H1 (cell line): Measurements from ENCODE around the gene SYN1. TPM values are rescaled to one million over a fixed set of nuclear protein-coding genes. Genes with fewer than 3 reads are reported as not detected.

Experiments used
- CTCF ChIA-PET: fragments of 300-600 bp; sonication (Branson Sonifier 250); formaldehyde crosslinking; loops from one replicate; lab custom pipeline; 2021; ENCODE audit not compliant: partially characterized antibody; lab: Charles Lee
- POLR2A ChIA-PET: fragments of 300-600 bp; sonication (Branson Sonifier 250); formaldehyde crosslinking; loops from one replicate; lab custom pipeline; 2021; ENCODE audit warnings: inconsistent platforms; ENCODE audit not compliant: partially characterized antibody; lab: Charles Lee
- DNase-seq, 2 experiments: peaks; one replicate each; pipeline versions ENCODE4 v3.0.0 to v3.0.0-alpha.2; 2010 to 2022; ENCODE audit warnings: low spot score in 2 of 2, low read depth in 1 of 2, mixed read lengths in 1 of 2
- FAIRE-seq: peaks from 2 replicates; lab custom pipeline; 2011; peaks lifted over from hg19 to GRCh38; lab: Jason Lieb, UNC
- H2AFZ ChIP-seq: 2 replicates; pipeline ENCODE4 v1.8.1; 2012; ENCODE audit warnings: low read length, inconsistent platforms
- H2AK5ac ChIP-seq: 2 replicates; pipeline ENCODE4 v1.6.1; 2013; ENCODE audit warnings: low read depth, low read length
- H2BK120ac ChIP-seq: replicated peaks from 2 replicates; pipeline ENCODE3; 2013; ENCODE audit warnings: low read depth, low read length, inconsistent platforms
- H2BK12ac ChIP-seq: 2 replicates; pipeline ENCODE4 v1.6.1; 2013; ENCODE audit warnings: low read depth, low read length
- H2BK15ac ChIP-seq: 2 replicates; pipeline ENCODE4 v1.6.1; 2013; ENCODE audit warnings: low read length
- H2BK20ac ChIP-seq: 2 replicates; pipeline ENCODE4 v1.6.1; 2013; ENCODE audit warnings: low read length
- H2BK5ac ChIP-seq: 2 replicates; pipeline ENCODE4 v1.6.1; 2013; ENCODE audit warnings: low read depth, low read length
- H3K14ac ChIP-seq: 2 replicates; pipeline ENCODE4 v1.6.1; 2013; ENCODE audit warnings: inconsistent platforms; ENCODE audit not compliant: insufficient read length
- H3K18ac ChIP-seq: 2 replicates; pipeline ENCODE4 v1.6.1; 2013; ENCODE audit warnings: low read length; ENCODE audit errors: extremely low read depth
- H3K23ac ChIP-seq: 2 replicates; pipeline ENCODE4 v1.6.1; 2013; ENCODE audit warnings: inconsistent platforms; ENCODE audit not compliant: insufficient read length
- H3K23me2 ChIP-seq: 2 replicates; pipeline ENCODE4 v1.6.1; 2013; ENCODE audit warnings: low read depth, low read length
- H3K27ac ChIP-seq: 2 replicates; pipeline ENCODE4 v1.6.1; 2011; ENCODE audit warnings: low read depth, low read length, inconsistent platforms
- H3K27me3 ChIP-seq, 4 experiments: replicated peaks in 1 of 4; 1 replicate in 1 of 4; 2 replicates in 3 of 4; pipeline versions ENCODE4 v1.6.1 to v1.8.1; 2011 to 2013; ENCODE audit warnings: low read length in 3 of 4, mild to moderate bottlenecking in 3 of 4, inconsistent platforms in 2 of 4, mixed read lengths in 2 of 4, moderate library complexity in 1 of 4; ENCODE audit not compliant: control insufficient read depth in 3 of 4, insufficient read depth in 3 of 4; ENCODE audit errors: extremely low read depth in 1 of 4
- H3K36me3 ChIP-seq, 4 experiments: 2 replicates each; pipeline versions ENCODE4 v1.6.1 to v1.8.1; 2011 to 2013; ENCODE audit warnings: mild to moderate bottlenecking in 4 of 4, low read length in 3 of 4, moderate library complexity in 2 of 4, control low read depth in 1 of 4, inconsistent platforms in 1 of 4; ENCODE audit not compliant: insufficient read depth in 4 of 4, control insufficient read depth in 2 of 4
- H3K4ac ChIP-seq: replicated peaks from 2 replicates; pipeline ENCODE3; 2013; ENCODE audit warnings: low read length, low read depth, mixed read lengths, inconsistent platforms; ENCODE audit not compliant: insufficient read length
- H3K4me1 ChIP-seq, 4 experiments: replicated peaks in 1 of 4; 1 replicate in 1 of 4; 2 replicates in 3 of 4; pipeline versions ENCODE4 v1.6.1 to v1.8.1; 2011 to 2013; ENCODE audit warnings: low read length in 3 of 4, inconsistent platforms in 2 of 4, mixed read lengths in 1 of 4; ENCODE audit not compliant: insufficient read depth in 4 of 4, control insufficient read depth in 3 of 4
- H3K4me2 ChIP-seq, 2 experiments: 2 replicates each; pipeline versions ENCODE4 v1.6.1 to v1.8.1; 2011 to 2013; ENCODE audit warnings: low read depth in 2 of 2, low read length in 2 of 2, control low read depth in 1 of 2, inconsistent platforms in 1 of 2, mild to moderate bottlenecking in 1 of 2; ENCODE audit not compliant: insufficient read depth in 1 of 2
- H3K4me3 ChIP-seq, 4 experiments: fragments of 200-600, 300-600 bp in 1 of 4; sonication (generic), shearing (Covaris generic), sonication (Bioruptor Twin) in 1 of 4; 2 replicates each; pipeline versions ENCODE4 v1.5.1 to v1.8.1; 2011 to 2016; ENCODE audit warnings: low read length in 4 of 4, low read depth in 3 of 4, control low read depth in 2 of 4, inconsistent platforms in 2 of 4, mild to moderate bottlenecking in 2 of 4, mixed read lengths in 1 of 4, moderate library complexity in 1 of 4; ENCODE audit not compliant: insufficient read depth in 2 of 4; ENCODE audit errors: extremely low read depth in 1 of 4
- H3K56ac ChIP-seq: replicated peaks from 2 replicates; pipeline ENCODE3; 2013; ENCODE audit warnings: low read depth, mild to moderate bottlenecking, mixed read lengths, low read length, inconsistent platforms; ENCODE audit not compliant: insufficient read length
- H3K79me1 ChIP-seq: 2 replicates; pipeline ENCODE4 v1.6.1; 2013; ENCODE audit warnings: low read depth, low read length, control low read depth
- H3K79me2 ChIP-seq, 2 experiments: 2 replicates each; pipeline versions ENCODE4 v1.6.1 to v1.8.1; 2012 to 2013; ENCODE audit warnings: low read length in 2 of 2, mild to moderate bottlenecking in 2 of 2, inconsistent platforms in 1 of 2; ENCODE audit not compliant: insufficient read depth in 2 of 2, control insufficient read depth in 1 of 2
- H3K9ac ChIP-seq, 4 experiments: replicated peaks in 1 of 4; 1 replicate in 1 of 4; 2 replicates in 3 of 4; pipeline versions ENCODE4 v1.6.1 to v1.8.1; 2011 to 2013; ENCODE audit warnings: low read depth in 3 of 4, low read length in 3 of 4, control low read depth in 2 of 4, mild to moderate bottlenecking in 2 of 4, moderate library complexity in 2 of 4, inconsistent platforms in 1 of 4; ENCODE audit errors: extremely low read depth in 1 of 4
- H3K9me3 ChIP-seq, 2 experiments: 2 replicates each; pipeline versions ENCODE4 v1.6.1 to v1.8.1; 2012 to 2013; ENCODE audit warnings: mild to moderate bottlenecking in 2 of 2, moderate library complexity in 2 of 2, control low read depth in 1 of 2, inconsistent platforms in 1 of 2, low read depth in 1 of 2, low read length in 1 of 2, mixed read lengths in 1 of 2; ENCODE audit not compliant: insufficient read depth in 2 of 2
- H4K20me1 ChIP-seq, 2 experiments: replicated peaks in 1 of 2; 2 replicates each; pipeline versions ENCODE3 to v1.8.1; 2011 to 2013; ENCODE audit warnings: inconsistent platforms in 2 of 2, low read length in 2 of 2, mild to moderate bottlenecking in 1 of 2; ENCODE audit not compliant: insufficient read depth in 2 of 2, control insufficient read depth in 1 of 2
- H4K5ac ChIP-seq: 2 replicates; pipeline ENCODE4 v1.6.1; 2013; ENCODE audit warnings: low read length, low read depth, mixed read lengths, inconsistent platforms; ENCODE audit not compliant: insufficient read length
- H4K8ac ChIP-seq: 2 replicates; pipeline ENCODE4 v1.8.0; 2013; ENCODE audit warnings: mild to moderate bottlenecking, moderate library complexity, low read length, inconsistent platforms; ENCODE audit not compliant: insufficient read depth; ENCODE audit errors: extremely low read depth
- H4K91ac ChIP-seq: replicated peaks from 2 replicates; pipeline ENCODE3; 2013; ENCODE audit warnings: low read length, mixed read lengths, inconsistent platforms; ENCODE audit not compliant: insufficient read length
- EP300 ChIP-seq, 2 experiments: IDR thresholded peaks; 1 replicate in 1 of 2; 2 replicates in 1 of 2; pipeline ENCODE4 v1.6.1; 2011 to 2012; ENCODE audit warnings: low read depth in 2 of 2, low read length in 2 of 2, mild to moderate bottlenecking in 2 of 2, borderline replicate concordance in 1 of 2, inconsistent platforms in 1 of 2, moderate library complexity in 1 of 2
- HDAC2 ChIP-seq, 2 experiments: fragments of 300-600 bp in 1 of 2; sonication (generic) in 1 of 2; IDR thresholded peaks; 2 replicates each; pipeline ENCODE4 v1.6.1; 2011 to 2012; ENCODE audit warnings: low read depth in 2 of 2, low read length in 2 of 2, mild to moderate bottlenecking in 2 of 2, moderate library complexity in 2 of 2, borderline replicate concordance in 1 of 2, inconsistent platforms in 1 of 2
- MAFK ChIP-seq: IDR thresholded peaks from 2 replicates; pipeline ENCODE4 v1.6.1; 2012; ENCODE audit warnings: low read depth, mild to moderate bottlenecking, improper control_type of control experiment, low read length
- RXRA ChIP-seq: IDR thresholded peaks from 2 replicates; pipeline ENCODE4 v1.6.1; 2011; ENCODE audit warnings: low read depth, mild to moderate bottlenecking, low read length, moderate library complexity; ENCODE audit not compliant: insufficient read depth
- WGBS, 2 experiments: shearing (Covaris generic) in 1 of 2; methylation state at CpG; one replicate each; pipeline versions ENCODE4 v1.1.6 to v1.1.7; 2013 to 2015; ENCODE audit warnings: low lambda C conversion rate in 2 of 2, mixed read lengths in 2 of 2, inconsistent platforms in 1 of 2, low coverage in 1 of 2, missing lambda C conversion rate in 1 of 2; ENCODE audit not compliant: insufficient replicate concordance in 2 of 2, insufficient coverage in 1 of 2, insufficient read length in 1 of 2; ENCODE audit errors: extremely low coverage in 1 of 2, missing lambda C conversion rate in 1 of 2; 5-methylcytosine and 5-hydroxymethylcytosine counted together
- polyA plus RNA-seq, 7 experiments: library from polyadenylated mRNA; depleted of rRNA in 3 of 7; stranded (reverse) in 5 of 7; unstranded in 2 of 7; fragments of >200 nt in 5 of 7; fragments of 200-250 nt in 2 of 7; gene quantifications; 1 replicate in 5 of 7; 2 replicates in 1 of 7; 4 replicates in 1 of 7; pipeline versions ENCODE4 v1.2.1 to v1.2.3, GENCODE V29; 2011 to 2013; ENCODE audit warnings: missing spikeins in 2 of 7, mixed read lengths in 2 of 7
- total RNA-seq: library from RNA; stranded (reverse); fragmentation: NEBNext Ultra II Directional; extraction: Animal tissue kit (Norgen Biotek cat#: 25700); gene quantifications from 2 replicates; pipeline ENCODE4 v1.2.1, GENCODE V29; 2021

Gene SYN1
- total and polyA plus RNA-seq, 2 of the 8 experiments (the other 6 are each of a cell fraction or from before 2014, with no cell fraction given): 2.1 to 14.1 TPM

- H3K14ac ChIP-seq: no peak overlapping the region
- H3K4me3 ChIP-seq: no peak overlapping the region
- no peak overlapping the region for H3K18ac ChIP-seq
- H2BK120ac ChIP-seq: no peak overlapping the region
- no peaks in the 10 kb centered on the region for H4K20me1 ChIP-seq
- no peak for TF ChIP-seq HDAC2 (IDR thresholded peaks at IDR 0.05; ENCODE audit: borderline replicate concordance in 1 of 2, low read depth in 2 of 2, low read length in 2 of 2)
- TF ChIP-seq MAFK: no peak
- no peak for TF ChIP-seq RXRA
- TF ChIP-seq EP300 (IDR thresholded peaks at IDR 0.05; ENCODE audit: borderline replicate concordance in 1 of 2, low read depth in 2 of 2, low read length in 2 of 2): no peak
- TF ChIP-seq, all 59 proteins: peak for 0
- Histone ChIP-seq H3K23me2 (peaks cover 7% of the 10 kb centered on the region; the same call in 1 of the 2 replicates), H3K4me2 (no peak overlapping the region), H2BK15ac (no peak overlapping the region), H3K4ac (no peak overlapping the region), H2BK20ac (no peak overlapping the region), H3K36me3 (no peaks in the 10 kb centered on the region), H3K79me2 (no peaks in the 10 kb centered on the region), H3K27ac (no peak overlapping the region), H3K56ac (no peak overlapping the region), H3K4me1 (peaks cover 0 to 15% (median 11%) of the 10 kb centered on the region in 4 experiments; a peak in 5 of 7 replicates), H4K91ac (no peak overlapping the region), H2AK5ac (no peak overlapping the region), H4K8ac (no peak overlapping the region), H3K23ac (no peak overlapping the region), H3K27me3 (no peaks in the 10 kb centered on the region), H2BK12ac (no peak overlapping the region), H2BK5ac (no peak overlapping the region), H3K9me3 (no peaks in the 10 kb centered on the region), H3K9ac (no peak overlapping the region), H3K79me1 (no peaks in the 10 kb centered on the region), H2AFZ (no peak overlapping the region), H4K5ac (no peak overlapping the region)
- DNase-seq (no peak), FAIRE-seq (no peak)
- CTCF ChIA-PET: interaction anchor here (1.6 kb wide), 1 partner anchor 9 kb away, joined by 4 read pairs; no protein-coding TSS in a partner anchor
- POLR2A ChIA-PET: interaction anchor here (1.2 kb wide), 1 partner anchor 42 kb away, joined by 3 read pairs; the partner anchor contains the start of gene SYN1
- 68% methylated on average over 2 of the region's 3 CpGs; no CpG with 5 or more reads in 1 of the 2 experiments for WGBS, 2 experiments
Measured at GRCh38 chrX:47577901-47578300, 41.8 kb downstream of the SYN1 start.
